WERI-Rb-1 (cell line): ENCODE results near the gene ATXN1.

ENCODE experiments used
- DNase-seq: peaks from one replicate; pipeline ENCODE4 v3.0.0-alpha.2; 2020
- H3K27ac ChIP-seq: fragments of 250-450 bp; sonication (Bioruptor Pico); 2 replicates; pipeline ENCODE4 v1.5.1; 2020; ENCODE audit warnings: mild to moderate bottlenecking, moderate library complexity
- H3K27me3 ChIP-seq: fragments of 250-450 bp; sonication (Bioruptor Pico); 2 replicates; pipeline ENCODE4 v1.5.1; 2021; ENCODE audit warnings: mild to moderate bottlenecking, low read depth, moderate library complexity; ENCODE audit not compliant: insufficient read depth, severe bottlenecking
- H3K36me3 ChIP-seq: fragments of 250-450 bp; sonication (Bioruptor Pico); 2 replicates; pipeline ENCODE4 v1.5.1; 2020; ENCODE audit warnings: mild to moderate bottlenecking, moderate library complexity
- H3K4me3 ChIP-seq: 2 replicates; pipeline ENCODE4 v1.5.1; 2011; ENCODE audit warnings: low read depth, mild to moderate bottlenecking, control low read depth, low read length
- H3K9me3 ChIP-seq: fragments of 250-450 bp; sonication (Bioruptor Pico); 2 replicates; pipeline ENCODE4 v1.5.1; 2021; ENCODE audit warnings: mild to moderate bottlenecking, moderate library complexity; ENCODE audit not compliant: severe bottlenecking
- CTCF ChIP-seq: IDR thresholded peaks from 2 replicates; pipeline ENCODE4 v1.5.1; 2011; ENCODE audit warnings: low read depth, mild to moderate bottlenecking, control low read depth, inconsistent platforms, low read length

The ATXN1 gene

DNA sequence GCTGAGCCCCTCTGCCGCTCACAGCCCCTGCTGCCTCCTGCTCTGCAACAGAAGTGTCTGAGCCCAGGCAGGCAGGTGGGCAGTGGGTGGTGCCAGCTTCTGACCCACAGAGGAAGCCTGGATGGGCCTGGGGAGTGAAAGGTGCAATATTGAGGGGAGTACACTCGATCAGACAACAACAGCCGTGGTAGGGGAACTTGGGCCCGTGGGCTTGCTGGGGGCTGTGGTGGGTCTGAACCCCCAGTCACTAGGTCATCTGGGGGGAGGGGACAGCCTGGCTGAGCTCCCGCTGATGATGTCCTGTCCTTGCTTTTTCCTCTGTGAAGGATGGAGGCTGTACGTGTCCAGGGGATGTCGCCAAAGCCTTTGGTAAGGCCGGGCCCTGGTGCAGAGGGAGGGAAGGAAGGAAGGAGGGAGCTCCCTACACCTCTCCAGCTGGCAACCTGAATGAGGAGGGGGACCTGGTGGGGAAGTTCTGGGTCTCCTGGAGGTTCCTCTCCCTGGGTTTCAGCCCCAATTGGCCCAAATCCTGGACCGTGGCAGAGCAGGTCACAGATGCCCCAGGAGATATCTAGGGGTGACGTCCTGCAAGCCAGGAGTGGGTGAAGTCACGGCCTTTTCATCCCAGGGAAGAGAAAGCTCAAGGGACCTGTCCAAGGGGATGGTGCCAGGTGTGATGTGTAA lies 475.7 kb downstream of the ATXN1 start:
- no peak for TF ChIP-seq CTCF
- H3K27ac ChIP-seq = no peak overlapping the region
- H3K4me3 ChIP-seq = no peak overlapping the region
- no peaks in the 10 kb centered on the region for H3K27me3 ChIP-seq
- no peaks in the 10 kb centered on the region for H3K9me3 ChIP-seq
- H3K36me3 ChIP-seq = no peaks in the 10 kb centered on the region
- DNase-seq = no peak

- Histone ChIP-seq H3K27ac (no peak overlapping the region), H3K4me3 (no peak overlapping the region), H3K9me3 (no peaks in the 10 kb centered on the region), H3K36me3 (no peaks in the 10 kb centered on the region), H3K27me3 (no peaks in the 10 kb centered on the region)
- TF ChIP-seq CTCF = no peak
- no peak for DNase-seq
Measured at GRCh38 chr6:16284472-16284871, 476.8 kb downstream of the ATXN1 start.

DNA sequence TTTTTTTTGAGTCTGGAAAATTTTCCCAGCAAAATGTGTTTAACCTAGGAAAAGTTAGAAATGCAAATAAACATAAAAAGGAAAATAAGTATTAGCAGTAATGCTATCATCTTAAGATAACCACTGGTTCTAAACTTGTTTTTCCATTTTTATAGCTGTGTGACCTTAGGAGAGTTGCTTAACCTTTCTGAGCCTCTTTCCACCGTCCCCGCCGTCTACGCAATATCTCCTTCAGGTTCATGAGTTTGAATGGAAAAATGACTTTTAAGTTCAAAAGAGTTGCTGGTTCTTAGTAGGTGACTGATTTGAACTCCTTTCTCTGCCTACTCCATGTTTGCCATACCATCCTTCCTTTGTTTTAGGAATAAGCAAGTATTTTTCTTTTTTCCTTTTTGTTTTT lies 478.9 kb downstream of the ATXN1 start:
- Histone ChIP-seq H3K9me3 (no peaks in the 10 kb centered on the region), H3K4me3 (no peak overlapping the region), H3K27ac (no peak overlapping the region), H3K27me3 (no peaks in the 10 kb centered on the region), H3K36me3 (no peaks in the 10 kb centered on the region)
- no peak for DNase-seq
- TF ChIP-seq CTCF = no peak

GRCh38 chr6:16279243-16279642 lies 482.0 kb downstream of the ATXN1 start:
- no peaks in the 10 kb centered on the region for H3K36me3 ChIP-seq
- no peak for TF ChIP-seq CTCF
- H3K27ac ChIP-seq = no peak overlapping the region
- no peaks in the 10 kb centered on the region for H3K9me3 ChIP-seq
- H3K27me3 ChIP-seq = no peaks in the 10 kb centered on the region
- H3K4me3 ChIP-seq = no peak overlapping the region
- DNase-seq = no peak

DNA sequence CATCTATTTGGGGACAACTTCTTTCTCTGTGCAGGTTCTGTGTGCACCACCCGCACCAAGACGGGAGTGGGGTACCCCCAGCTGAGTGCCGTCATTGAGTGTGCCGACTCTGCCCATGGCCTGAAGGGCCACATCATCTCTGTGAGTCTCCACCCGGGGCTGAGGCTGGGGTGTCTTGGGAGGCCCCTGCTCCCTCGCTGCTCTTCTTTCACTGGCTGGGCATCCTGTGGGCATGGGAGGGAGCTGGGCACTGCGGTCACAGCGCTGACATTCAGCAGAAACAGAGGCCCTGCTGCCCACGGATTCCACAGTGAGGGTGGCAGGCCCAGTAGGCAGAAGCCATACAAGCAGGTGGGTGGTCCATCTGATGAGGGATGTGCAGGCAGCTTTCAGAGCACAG lies 482.5 kb downstream of the ATXN1 start:
- no peak for DNase-seq
- TF ChIP-seq CTCF = no peak

More for the DNA sequence above, 482.5 kb downstream of the ATXN1 start:
- no peaks in the 10 kb centered on the region for H3K36me3 ChIP-seq
- H3K27ac ChIP-seq = no peak overlapping the region
- H3K27me3 ChIP-seq = no peaks in the 10 kb centered on the region
- no peak overlapping the region for H3K4me3 ChIP-seq
- H3K9me3 ChIP-seq = no peaks in the 10 kb centered on the region
